Caco-2 (cell line): Measurements from ENCODE around the gene ARHGAP21. TPM values are rescaled to one million over a fixed set of nuclear protein-coding genes. Genes with fewer than 3 reads are reported as not detected.

ENCODE experiments used
- BruUV-seq: library from RNA; stranded (reverse); fragments of 400-500 nt; replicated peaks from 2 replicates; lab custom pipeline; 2021; lab: Mats Ljungman, UMichigan
- CTCF ChIA-PET: fragments of 300-600 bp; sonication (Branson Sonifier 250); formaldehyde crosslinking; loops from one replicate; lab custom pipeline; 2022; ENCODE audit warnings: antibody characterized with exemption; lab: Charles Lee
- POLR2A ChIA-PET: fragments of 300-600 bp; sonication (Branson Sonifier 250); formaldehyde crosslinking; loops from one replicate; lab custom pipeline; 2022; ENCODE audit warnings: antibody characterized with exemption; lab: Charles Lee
- DNase-seq, 2 experiments: peaks; one replicate each; pipeline versions ENCODE4 v3.0.0 to v3.0.0-alpha.2; 2020 to 2022
- H3K27me3 ChIP-seq: replicated peaks from 2 replicates; pipeline ENCODE4 v1.6.0; 2011; ENCODE audit warnings: low read length; ENCODE audit not compliant: control insufficient read depth, insufficient read depth
- H3K36me3 ChIP-seq: 2 replicates; pipeline ENCODE4 v1.5.1; 2011; ENCODE audit warnings: low read length; ENCODE audit not compliant: control insufficient read depth, insufficient read depth
- H3K4me1 ChIP-seq: fragments of 250-450 bp; sonication (Bioruptor Pico); 2 replicates; pipeline ENCODE4 v1.5.1; 2020; ENCODE audit warnings: mild to moderate bottlenecking
- H3K4me3 ChIP-seq: 2 replicates; pipeline ENCODE4 v1.5.1; 2011; ENCODE audit warnings: low read depth, mild to moderate bottlenecking, control low read depth, low read length
- H3K9me3 ChIP-seq: fragments of 250-450 bp; sonication (Bioruptor Pico); 2 replicates; pipeline ENCODE4 v1.5.1; 2020; ENCODE audit warnings: mild to moderate bottlenecking, moderate library complexity
- H3K27ac Mint-ChIP-seq: one replicate; pipeline ENCODE4 v1.8.0; 2022; ENCODE audit warnings: mixed read lengths; ENCODE audit not compliant: unreplicated experiment
- H3K27me3 Mint-ChIP-seq: one replicate; pipeline ENCODE4 v1.8.0; 2022; ENCODE audit warnings: mixed read lengths; ENCODE audit not compliant: insufficient read depth, unreplicated experiment
- H3K36me3 Mint-ChIP-seq: one replicate; pipeline ENCODE4 v1.8.0; 2022; ENCODE audit warnings: mild to moderate bottlenecking, mixed read lengths; ENCODE audit not compliant: insufficient read depth, unreplicated experiment
- H3K4me1 Mint-ChIP-seq: one replicate; pipeline ENCODE4 v1.8.0; 2022; ENCODE audit warnings: low read depth, mixed read lengths; ENCODE audit not compliant: unreplicated experiment
- H3K4me3 Mint-ChIP-seq: one replicate; pipeline ENCODE4 v1.8.0; 2022; ENCODE audit warnings: mild to moderate bottlenecking, moderate library complexity, mixed read lengths; ENCODE audit not compliant: unreplicated experiment
- H3K9me3 Mint-ChIP-seq: one replicate; pipeline ENCODE4 v1.8.0; 2022; ENCODE audit warnings: mixed read lengths; ENCODE audit not compliant: unreplicated experiment
- CTCF ChIP-seq, 2 experiments: fragments of 200-600 bp in 1 of 2; IDR thresholded peaks; 1 replicate in 1 of 2; 2 replicates in 1 of 2; pipeline versions ENCODE4 v1.5.1 to v1.8.0; 2011 to 2022; ENCODE audit warnings: antibody characterized with exemption in 1 of 2, control low read depth in 1 of 2, inconsistent platforms in 1 of 2, low read depth in 1 of 2, low read length in 1 of 2, mild to moderate bottlenecking in 1 of 2, moderate library complexity in 1 of 2; ENCODE audit not compliant: insufficient read depth in 1 of 2, severe bottlenecking in 1 of 2, unreplicated experiment in 1 of 2
- intact Hi-C: fragments of 100-400 bp; cut with micrococcal nuclease; formaldehyde crosslinking; loops from one replicate; pipeline ENCODE4 v1.10.0; 2022; ENCODE audit not compliant: unreplicated experiment
- total RNA-seq: library from RNA; stranded (reverse); gene quantifications from 2 replicates; pipeline ENCODE4 v1.2.3, GENCODE V29; 2022

Gene ARHGAP21
- total RNA-seq, 1 experiment from 2014 or later, result 99.1 TPM

GRCh38 chr10:24700948-24701347, 22.7 kb downstream of the ARHGAP21 start:
- H3K4me3 ChIP-seq, result no peak overlapping the region
- POLR2A ChIA-PET, result interaction anchor here (0.7 kb wide), 1 partner anchor 156 kb away, joined by 5 read pairs; no protein-coding TSS in a partner anchor
- H3K27me3 Mint-ChIP-seq, result no peaks in the 10 kb centered on the region
- H3K36me3 Mint-ChIP-seq, result peaks cover 16% of the 10 kb centered on the region
- no peak overlapping the region for H3K27ac Mint-ChIP-seq
- no peaks in the 10 kb centered on the region for H3K27me3 ChIP-seq
- no peaks in the 10 kb centered on the region for H3K36me3 ChIP-seq
- BruUV-seq, result no TSS peak
- H3K4me1 Mint-ChIP-seq, result peaks cover 48% of the 10 kb centered on the region
- no peak overlapping the region for H3K4me3 Mint-ChIP-seq
- TF ChIP-seq CTCF (IDR thresholded peaks at IDR 0.05; ENCODE audit: insufficient read depth in 1 of 2, low read depth in 1 of 2, low read length in 1 of 2, severe bottlenecking in 1 of 2, unreplicated experiment in 1 of 2), result no peak
- CTCF ChIA-PET, result interaction anchor here (0.6 kb wide), 1 partner anchor 72 kb away, joined by 3 read pairs; no protein-coding TSS in a partner anchor
- no peaks in the 10 kb centered on the region for H3K9me3 ChIP-seq
- peaks cover 33% of the 10 kb centered on the region for H3K4me1 ChIP-seq
- DNase-seq, result no peak
- no peaks in the 10 kb centered on the region for H3K9me3 Mint-ChIP-seq
- intact Hi-C loops, result no loop called here

DNA sequence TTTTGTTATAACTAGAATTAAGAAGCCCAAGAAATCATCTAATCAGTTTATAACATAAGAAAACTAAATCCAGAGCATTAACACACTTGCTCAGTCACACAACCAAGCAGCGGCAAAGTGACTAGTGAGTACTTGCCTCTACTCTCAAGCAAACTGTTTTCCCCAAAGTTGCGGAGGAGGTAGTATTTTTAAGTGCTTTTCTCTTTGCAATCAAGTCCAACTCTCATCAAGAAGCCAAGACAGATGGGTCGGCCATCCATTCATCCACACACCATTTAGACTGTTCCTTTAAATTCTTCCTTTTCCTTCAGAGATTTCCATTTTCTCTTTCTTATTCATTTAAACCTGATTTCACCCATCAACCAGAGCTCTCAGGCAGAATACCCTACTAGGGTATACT, 25.4 kb downstream of the ARHGAP21 start:
- no TSS peak for BruUV-seq
- ChIA-PET CTCF (no interaction called here), POLR2A (no interaction called here)
- H3K4me1 ChIP-seq, result peaks cover 28% of the 10 kb centered on the region
- TF ChIP-seq CTCF (IDR thresholded peaks at IDR 0.05; ENCODE audit: insufficient read depth in 1 of 2, low read depth in 1 of 2, low read length in 1 of 2, severe bottlenecking in 1 of 2, unreplicated experiment in 1 of 2), result no peak
- intact Hi-C loops, result loop anchor here (2.0 kb wide), 1 partner anchor 21 kb away; no protein-coding TSS in a partner anchor
- no peaks in the 10 kb centered on the region for H3K9me3 ChIP-seq
- Mint-ChIP-seq H3K4me1 (peaks cover 49% of the 10 kb centered on the region), H3K4me3 (no peak overlapping the region), H3K9me3 (no peaks in the 10 kb centered on the region), H3K36me3 (peaks cover 16% of the 10 kb centered on the region), H3K27ac (peak overlapping the region; percentile 48), H3K27me3 (no peaks in the 10 kb centered on the region)
- no peaks in the 10 kb centered on the region for H3K27me3 ChIP-seq
- H3K4me3 ChIP-seq, result no peak overlapping the region
- no peaks in the 10 kb centered on the region; the same call in 1 of the 2 replicates for H3K36me3 ChIP-seq
- no peak for DNase-seq

DNA sequence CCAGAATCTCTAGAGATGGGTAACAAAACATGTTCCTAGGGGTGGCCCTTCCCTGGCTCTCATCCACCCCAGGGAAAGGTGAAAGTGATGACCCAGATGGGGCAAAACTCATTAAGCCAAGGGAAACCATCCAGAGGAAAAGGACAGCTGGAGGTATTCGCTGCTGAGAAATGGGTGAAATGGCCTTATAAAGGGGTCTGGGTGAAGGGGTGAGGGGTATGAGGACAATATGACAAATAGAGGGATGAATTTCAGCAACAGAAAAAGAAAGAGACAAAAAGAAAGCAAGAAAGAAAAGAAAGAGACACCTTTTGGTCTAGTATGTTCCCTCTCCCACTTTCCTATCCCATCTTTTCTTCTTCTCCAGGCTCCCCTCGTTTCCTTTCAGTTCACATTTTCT, 26.6 kb downstream of the ARHGAP21 start:
- no peak overlapping the region for H3K4me3 Mint-ChIP-seq
- no TSS peak for BruUV-seq
- H3K27ac Mint-ChIP-seq, result peak overlapping the region; percentile 63
- H3K36me3 Mint-ChIP-seq, result peaks cover 16% of the 10 kb centered on the region
- peaks cover 49% of the 10 kb centered on the region for H3K4me1 Mint-ChIP-seq
- no peaks in the 10 kb centered on the region for H3K9me3 ChIP-seq
- no peaks in the 10 kb centered on the region for H3K9me3 Mint-ChIP-seq
- no peaks in the 10 kb centered on the region; the same call in 1 of the 2 replicates for H3K36me3 ChIP-seq
- no peak overlapping the region for H3K4me3 ChIP-seq
- ChIA-PET CTCF (no interaction called here), POLR2A (no interaction called here)
- intact Hi-C loops, result no loop called here
- H3K4me1 ChIP-seq, result peaks cover 28% of the 10 kb centered on the region
- H3K27me3 Mint-ChIP-seq, result no peaks in the 10 kb centered on the region
- no peak for DNase-seq
- no peak for TF ChIP-seq CTCF (IDR thresholded peaks at IDR 0.05; ENCODE audit: insufficient read depth in 1 of 2, low read depth in 1 of 2, low read length in 1 of 2, severe bottlenecking in 1 of 2, unreplicated experiment in 1 of 2)
- H3K27me3 ChIP-seq, result no peaks in the 10 kb centered on the region
